OCI-LY1 (cell line): ENCODE measurements around the gene RABEP1.

Source experiments
- H2AFZ ChIP-seq: fragments of 200-600 bp; sonication (generic), shearing (Covaris generic); 2 replicates; pipeline ENCODE4 v1.6.0; 2014; ENCODE audit warnings: antibody characterized with exemption, mild to moderate bottlenecking, low read length
- H3F3A ChIP-seq: fragments of 200-600 bp; sonication (generic), shearing (Covaris generic); 2 replicates; pipeline ENCODE4 v1.6.0; 2014; ENCODE audit warnings: mild to moderate bottlenecking, antibody characterized with exemption, low read length, moderate library complexity; ENCODE audit not compliant: insufficient read depth
- H3K27ac ChIP-seq: fragments of 200-600 bp; sonication (generic); 2 replicates; pipeline ENCODE4 v1.5.1; 2014; ENCODE audit warnings: low read length, mixed run types, mild to moderate bottlenecking, low read depth; ENCODE audit not compliant: poor library complexity, severe bottlenecking
- H3K27me3 ChIP-seq: fragments of 200-600 bp; sonication (generic); 2 replicates; pipeline ENCODE4 v1.6.0; 2014; ENCODE audit warnings: antibody characterized with exemption, mild to moderate bottlenecking, low read length, moderate library complexity; ENCODE audit not compliant: insufficient read depth
- H3K36me3 ChIP-seq: fragments of 200-600 bp; sonication (generic); 2 replicates; pipeline ENCODE4 v1.6.1; 2014; ENCODE audit warnings: mild to moderate bottlenecking, antibody characterized with exemption, low read length, moderate library complexity, mixed read lengths; ENCODE audit not compliant: insufficient read depth
- H3K4me1 ChIP-seq: fragments of 200-600 bp; sonication (generic); 2 replicates; pipeline ENCODE4 v1.5.1; 2014; ENCODE audit warnings: mild to moderate bottlenecking, low read length, moderate library complexity; ENCODE audit not compliant: insufficient read depth, severe bottlenecking
- H3K4me2 ChIP-seq: fragments of 200-600 bp; sonication (generic), shearing (Covaris generic); 2 replicates; pipeline ENCODE4 v1.6.1; 2014; ENCODE audit warnings: low read length
- H3K4me3 ChIP-seq: fragments of 200-600 bp; sonication (generic); 2 replicates; pipeline ENCODE4 v1.5.1; 2014; ENCODE audit warnings: low read length, low read depth, mild to moderate bottlenecking, mixed read lengths; ENCODE audit not compliant: poor library complexity, severe bottlenecking
- H3K79me2 ChIP-seq: fragments of 200-600 bp; shearing (Covaris generic); 2 replicates; pipeline ENCODE4 v1.6.1; 2016; ENCODE audit warnings: mixed run types, low read length, mixed read lengths; ENCODE audit not compliant: insufficient read depth
- H3K9ac ChIP-seq: fragments of 200-600 bp; sonication (generic), shearing (Covaris generic); 2 replicates; pipeline ENCODE4 v1.6.1; 2014; ENCODE audit warnings: mild to moderate bottlenecking, low read length, mixed read lengths
- H3K9me2 ChIP-seq: fragments of 200-600 bp; sonication (generic), shearing (Covaris generic); 2 replicates; pipeline ENCODE4 v1.6.1; 2014; ENCODE audit warnings: low read depth, mild to moderate bottlenecking, low read length, mixed read lengths
- H3K9me3 ChIP-seq: fragments of 200-600 bp; shearing (Covaris generic); 2 replicates; pipeline ENCODE4 v1.6.1; 2014; ENCODE audit warnings: low read length, mixed read lengths
- H4K20me1 ChIP-seq: fragments of 200-600 bp; sonication (generic), shearing (Covaris generic); 2 replicates; pipeline ENCODE4 v1.6.0; 2016; ENCODE audit warnings: mild to moderate bottlenecking, low read length; ENCODE audit not compliant: insufficient read depth
- CTCF ChIP-seq: fragments of 200-600 bp; sonication (generic), shearing (Covaris generic); IDR thresholded peaks from 2 replicates; pipeline ENCODE4 v1.5.1; 2017; ENCODE audit warnings: mild to moderate bottlenecking, antibody characterized with exemption, low read length, moderate library complexity, mixed read lengths
- EZH2 ChIP-seq: fragments of 200-600 bp; sonication (generic), shearing (Covaris generic); IDR thresholded peaks from 2 replicates; pipeline ENCODE4 v1.8.0; 2017; ENCODE audit warnings: borderline replicate concordance, mixed run types, mild to moderate bottlenecking, antibody characterized with exemption, low read length, moderate library complexity, mixed read lengths

The RABEP1 gene

GRCh38 chr17:5241861-5242671 lies 40.0 kb upstream of the RABEP1 start:
- Histone ChIP-seq H3K27ac (peak overlapping the region; percentile 92), H3K79me2 (no peaks in the 10 kb centered on the region), H3K9ac (peak overlapping the region; percentile 43; the same call in 1 of the 2 replicates), H3K4me3 (no peak overlapping the region), H4K20me1 (no peaks in the 10 kb centered on the region), H3K36me3 (no peaks in the 10 kb centered on the region), H3K9me2 (no peaks in the 10 kb centered on the region), H3F3A (no peaks in the 10 kb centered on the region), H3K4me1 (peaks cover 39% of the 10 kb centered on the region), H2AFZ (no peak overlapping the region), H3K4me2 (peak overlapping the region; percentile 38), H3K27me3 (no peaks in the 10 kb centered on the region), H3K9me3 (no peaks in the 10 kb centered on the region)
- TF ChIP-seq EZH2 (no peak), CTCF (no peak)

GRCh38 chr17:5247621-5248020 lies 34.5 kb upstream of the RABEP1 start:
- Histone ChIP-seq H3K27ac (no peak overlapping the region), H2AFZ (no peak overlapping the region), H3K36me3 (no peaks in the 10 kb centered on the region), H3K9ac (no peak overlapping the region), H3K4me1 (peaks cover 8% of the 10 kb centered on the region), H3K4me2 (no peak overlapping the region), H3K79me2 (no peaks in the 10 kb centered on the region), H3K4me3 (no peak overlapping the region), H3F3A (no peaks in the 10 kb centered on the region), H3K9me3 (no peaks in the 10 kb centered on the region), H3K9me2 (no peaks in the 10 kb centered on the region), H3K27me3 (no peaks in the 10 kb centered on the region; the same call in 1 of the 2 replicates), H4K20me1 (no peaks in the 10 kb centered on the region)
- TF ChIP-seq CTCF (no peak), EZH2 (no peak)

- no peaks in the 10 kb centered on the region for H3K36me3 ChIP-seq
- no peak overlapping the region for H2AFZ ChIP-seq
- no peaks in the 10 kb centered on the region for H3K9me2 ChIP-seq
- H3K9me3 ChIP-seq, result no peaks in the 10 kb centered on the region
- TF ChIP-seq CTCF, result no peak
- no peak for TF ChIP-seq EZH2
- H3K4me2 ChIP-seq, result no peak overlapping the region
- H3K27me3 ChIP-seq, result no peaks in the 10 kb centered on the region; the same call in 1 of the 2 replicates
- H3F3A ChIP-seq, result no peaks in the 10 kb centered on the region
- H3K4me3 ChIP-seq, result no peak overlapping the region
- no peak overlapping the region for H3K27ac ChIP-seq
- no peaks in the 10 kb centered on the region for H3K4me1 ChIP-seq
- no peaks in the 10 kb centered on the region for H4K20me1 ChIP-seq
- H3K79me2 ChIP-seq, result no peaks in the 10 kb centered on the region
- H3K9ac ChIP-seq, result no peak overlapping the region
Observed at GRCh38 chr17:5248821-5249479, 33.1 kb upstream of the RABEP1 start.
